GM12878 (cell line): ENCODE data around the gene GFPT1. TPM values are rescaled to one million over a fixed set of nuclear protein-coding genes. Genes with fewer than 3 reads are reported as not detected.

Experiments used
- ATAC-seq: fragments of 200-7000 bp; cut with Tn5 transposase; 3 replicates; pipeline ENCODE4 v1.9.1; 2020; ENCODE audit warnings: mild to moderate bottlenecking, moderate library complexity
- BruUV-seq: library from RNA; stranded (reverse); fragments of 400-500 nt; replicated peaks from 2 replicates; lab custom pipeline; 2021; lab: Mats Ljungman, UMichigan
- CTCF ChIA-PET: fragments of 300-600 bp; sonication (Branson Sonifier 250); formaldehyde crosslinking; extraction: SDS; loops from one replicate; lab custom pipeline; 2021; ENCODE audit warnings: inconsistent platforms; lab: Yijun Ruan, JAX
- POLR2A ChIA-PET: fragments of 350-600 bp; formaldehyde crosslinking; extraction: SDS; loops from one replicate; lab custom pipeline; 2021; ENCODE audit warnings: inconsistent platforms; lab: Charles Lee
- RAD21 ChIA-PET: fragments of 300-600 bp; sonication (Branson Sonifier 250); formaldehyde crosslinking; loops from one replicate; lab custom pipeline; 2023; ENCODE audit warnings: antibody characterized with exemption; ENCODE audit not compliant: unreplicated experiment; lab: Charles Lee
- SMC1A ChIA-PET: fragments of 300-600 bp; sonication (Branson Sonifier 250); formaldehyde crosslinking; loops from one replicate; lab custom pipeline; 2023; ENCODE audit not compliant: unreplicated experiment, uncharacterized antibody; lab: Charles Lee
- DNase-seq: peaks from one replicate; pipeline ENCODE4 v3.0.0-alpha.2; 2011; ENCODE audit warnings: low read depth, low spot score
- FAIRE-seq: peaks from 3 replicates; lab custom pipeline; 2011; peaks lifted over from hg19 to GRCh38; lab: Jason Lieb, UNC
- H2AFZ ChIP-seq: 2 replicates; pipeline ENCODE4 v1.6.0; 2011; ENCODE audit warnings: low read depth, low read length, control low read depth; ENCODE audit not compliant: control insufficient read depth
- H3K27ac ChIP-seq: 2 replicates; pipeline ENCODE4 v1.5.1; 2011; ENCODE audit warnings: control low read depth; ENCODE audit not compliant: control insufficient read depth, insufficient read depth
- H3K27me3 ChIP-seq, 2 experiments: replicated peaks in 1 of 2; 2 replicates each; pipeline versions ENCODE4 v1.6.0 to v1.6.1; 2011; ENCODE audit warnings: low read length in 1 of 2; ENCODE audit not compliant: control insufficient read depth in 2 of 2, insufficient read depth in 2 of 2
- H3K36me3 ChIP-seq, 2 experiments: 2 replicates each; pipeline ENCODE4 v1.5.1; 2011; ENCODE audit warnings: low read length in 1 of 2; ENCODE audit not compliant: control insufficient read depth in 2 of 2, insufficient read depth in 2 of 2
- H3K4me1 ChIP-seq: 2 replicates; pipeline ENCODE4 v1.6.1; 2011; ENCODE audit warnings: mild to moderate bottlenecking, low read length, moderate library complexity, mixed read lengths; ENCODE audit not compliant: control insufficient read depth, insufficient read depth
- H3K4me2 ChIP-seq: 2 replicates; pipeline ENCODE4 v1.6.0; 2011; ENCODE audit warnings: control low read depth; ENCODE audit not compliant: control insufficient read depth, insufficient read depth
- H3K4me3 ChIP-seq: fragments of 200-600 bp; sonication (generic); 2 replicates; pipeline ENCODE4 v1.5.1; 2016
- H3K79me2 ChIP-seq: 2 replicates; pipeline ENCODE4 v1.6.0; 2011; ENCODE audit warnings: low read length; ENCODE audit not compliant: control insufficient read depth, insufficient read depth
- H3K9ac ChIP-seq: 2 replicates; pipeline ENCODE4 v1.8.0; 2011; ENCODE audit warnings: low read length, control low read depth, mixed read lengths; ENCODE audit not compliant: control insufficient read depth, insufficient read depth
- H3K9me3 ChIP-seq: replicated peaks from 3 replicates; pipeline ENCODE4 v1.5.1; 2011; ENCODE audit warnings: mild to moderate bottlenecking, low read length; ENCODE audit not compliant: control insufficient read depth, insufficient read depth
- H4K20me1 ChIP-seq: 2 replicates; pipeline ENCODE4 v1.6.0; 2011; ENCODE audit not compliant: control insufficient read depth, insufficient read depth
- CTCF ChIP-seq, 3 experiments: IDR thresholded peaks in 2 of 3; conservative IDR thresholded peaks in 1 of 3; 2 replicates each; pipeline ENCODE4 v1.5.1; 2011; ENCODE audit warnings: low read depth in 3 of 3, low read length in 3 of 3, mild to moderate bottlenecking in 3 of 3, control low read depth in 2 of 3, moderate library complexity in 2 of 3, inconsistent platforms in 1 of 3, mixed read lengths in 1 of 3; ENCODE audit not compliant: control insufficient read depth in 2 of 3, insufficient read depth in 1 of 3; ENCODE audit errors: extremely low read depth in 1 of 3
- EED ChIP-seq: sonication (generic); IDR thresholded peaks from 2 replicates; pipeline ENCODE4 v1.6.1; 2016; ENCODE audit warnings: antibody characterized with exemption, low read depth
- EP300 ChIP-seq, 2 experiments: fragments of 150-350 bp in 1 of 2; IDR thresholded peaks; 2 replicates each; pipeline ENCODE4 v1.6.1; 2011 to 2012; ENCODE audit warnings: low read depth in 2 of 2, low read length in 2 of 2, borderline replicate concordance in 1 of 2, improper control_type of control experiment in 1 of 2, inconsistent platforms in 1 of 2; ENCODE audit not compliant: control insufficient read depth in 1 of 2
- GATAD2B ChIP-seq: fragments of 450-650 bp; conservative IDR thresholded peaks from 2 replicates; pipeline ENCODE4 v1.6.1; 2017; ENCODE audit warnings: low read depth, mild to moderate bottlenecking, moderate library complexity
- POLR2AphosphoS2 ChIP-seq: IDR thresholded peaks from 2 replicates; pipeline ENCODE4 v1.6.1; 2011; ENCODE audit warnings: low read depth, mild to moderate bottlenecking, low read length, improper control_type of control experiment, moderate library complexity
- POU2F2 ChIP-seq: IDR thresholded peaks from 3 replicates; pipeline ENCODE4 v1.6.1; 2011; ENCODE audit warnings: low read depth, mild to moderate bottlenecking, low read length, borderline replicate concordance
- RFX5 ChIP-seq: IDR thresholded peaks from 2 replicates; pipeline ENCODE4 v1.6.1; 2011; ENCODE audit warnings: low read depth, low read length, improper control_type of control experiment
- WGBS: methylation state at CpG from one replicate; pipeline ENCODE4 v1.1.6; 2016; ENCODE audit warnings: low lambda C conversion rate; ENCODE audit not compliant: insufficient replicate concordance, insufficient coverage; ENCODE audit errors: missing lambda C conversion rate; 5-methylcytosine and 5-hydroxymethylcytosine counted together
- in situ Hi-C: fragments of 300-500 bp; cut with MboI; formaldehyde crosslinking; loops from 9 replicates; pipeline ENCODE4 v1.14.3; 2018; ENCODE audit warnings: mixed read lengths
- intact Hi-C: fragments of 100-400 bp; cut with micrococcal nuclease; formaldehyde crosslinking; loops from one replicate; pipeline ENCODE4 v1.14.2; 2022; ENCODE audit not compliant: unreplicated experiment
- polyA plus RNA-seq, 11 experiments: library from polyadenylated mRNA; depleted of rRNA in 4 of 11; unstranded in 6 of 11; stranded (reverse) in 5 of 11; fragments of >200 nt; fragmentation: Nextera tagmentation in 4 of 11; fragmentation: Illumina TruSeq in 1 of 11; extraction: Ambion mirVana in 4 of 11; extraction: Trizol in 1 of 11; gene quantifications; 1 replicate in 1 of 11; 2 replicates in 10 of 11; pipeline versions ENCODE4 v1.2.1 to v1.2.3, GENCODE V29; 2011 to 2016; ENCODE audit warnings: inconsistent platforms in 2 of 11, missing spikeins in 2 of 11, low read depth in 1 of 11
- total RNA-seq, 4 experiments: library from RNA; depleted of rRNA in 3 of 4; stranded (reverse); fragments of >200 nt in 3 of 4; fragmentation: Illumina TruSeq in 1 of 4; extraction: Trizol in 1 of 4; gene quantifications; 2 replicates each; pipeline versions ENCODE4 v1.2.1 to v1.2.3, GENCODE V29; 2013 to 2021

Gene GFPT1
- total and polyA plus RNA-seq, 10 of the 15 experiments (the other 5 are each of a cell fraction or from before 2014, with no cell fraction given) = 10.1 to 95.2 (median 24.5) TPM

- DNase-seq (no peak), ATAC-seq (no peak), FAIRE-seq (no peak)
- Histone ChIP-seq H3K4me2 (no peak overlapping the region), H2AFZ (no peak overlapping the region), H3K9ac (no peak overlapping the region), H3K4me1 (no peaks in the 10 kb centered on the region), H3K36me3 (peaks cover 3 to 22% of the 10 kb centered on the region in 2 experiments), H3K4me3 (no peak overlapping the region), H3K27ac (no peak overlapping the region), H4K20me1 (no peaks in the 10 kb centered on the region), H3K27me3 (no peaks in the 10 kb centered on the region), H3K9me3 (no peaks in the 10 kb centered on the region), H3K79me2 (no peaks in the 10 kb centered on the region)
- POLR2A ChIA-PET = no interaction called here
- TF ChIP-seq POU2F2 (no peak), CTCF (IDR thresholded peaks at IDR 0.05 in 2 of 3, conservative IDR thresholded peaks at IDR 0.05 in 1 of 3; ENCODE audit: control insufficient read depth in 2 of 3, extremely low read depth in 1 of 3, insufficient read depth in 1 of 3, low read depth in 3 of 3, low read length in 3 of 3) (no peak), EP300 (IDR thresholded peaks at IDR 0.05; ENCODE audit: borderline replicate concordance in 1 of 2, control insufficient read depth in 1 of 2, low read depth in 2 of 2, low read length in 2 of 2) (no peak), RFX5 (no peak), GATAD2B (no peak), POLR2AphosphoS2 (no peak), EED (no peak)
- RAD21 ChIA-PET = no interaction called here
- BruUV-seq = no TSS peak
- SMC1A ChIA-PET = no interaction called here
- in situ Hi-C loops (no loop called here), intact Hi-C loops (no loop called here)
- CTCF ChIA-PET = no interaction called here
- WGBS = 100% methylated on average over 2 of the region's 2 CpGs
These were observed 56.2 kb downstream of the GFPT1 start for GRCh38 chr2:69330781-69331180.
